Peyer's patch (tissue), 4 donors: ENCODE measurements around the gene EDN1. TPM values are rescaled to one million over a fixed set of nuclear protein-coding genes. Genes with fewer than 3 reads are reported as not detected.

ENCODE experiments used
- DNase-seq, 3 donors: peaks; one replicate each; pipeline ENCODE4 v3.0.0-alpha.2; 2017 to 2019
- H3K27ac ChIP-seq, 4 donors: fragments of 200-600 bp; sonication (generic); one replicate each; pipeline ENCODE4 v1.5.1; 2016 to 2019
- H3K27me3 ChIP-seq, 2 donors: fragments of 200-600 bp; sonication (generic); one replicate each; pipeline ENCODE4 v1.5.1; 2019
- H3K36me3 ChIP-seq, 3 donors: fragments of 200-600 bp; sonication (generic); one replicate each; pipeline ENCODE4 v1.5.1; 2016 to 2019
- H3K4me1 ChIP-seq, 4 donors: fragments of 200-600 bp; sonication (generic); one replicate each; pipeline ENCODE4 v1.5.1; 2016 to 2019
- H3K4me3 ChIP-seq, 4 donors: fragments of 200-600 bp; sonication (generic); 1 replicate in 3 of 4; 2 replicates in 1 of 4; pipeline ENCODE4 v1.5.1; 2016 to 2019; ENCODE audit warnings: mild to moderate bottlenecking in 1 of 4
- H3K9me3 ChIP-seq, 4 donors: fragments of 200-600 bp; sonication (generic); one replicate each; pipeline ENCODE4 v1.5.1; 2016 to 2019; ENCODE audit warnings: mild to moderate bottlenecking in 1 of 4
- CTCF ChIP-seq, 6 experiments: fragments of 450-650 bp in 4 of 6; fragments of 200-600 bp in 2 of 6; sonication (generic) in 1 of 6; IDR thresholded peaks; one replicate each; pipeline ENCODE4 v1.5.1; 2017 to 2019; ENCODE audit warnings: antibody characterized with exemption in 6 of 6, mild to moderate bottlenecking in 3 of 6, moderate library complexity in 1 of 6
- POLR2A ChIP-seq, 2 donors: fragments of 450-650 bp; IDR thresholded peaks; one replicate each; pipeline ENCODE4 v1.5.1; 2017; ENCODE audit warnings: antibody characterized with exemption in 2 of 2, mild to moderate bottlenecking in 2 of 2, moderate library complexity in 2 of 2
- total RNA-seq, 4 donors: library from RNA; depleted of rRNA; stranded (reverse); fragments of >200 nt; gene quantifications; one replicate each; pipeline ENCODE4 v1.1.0, GENCODE V29; 2016

The EDN1 gene
- total RNA-seq, 4 donors from 2014 or later: 5.8 to 19.0 (median 13.5) TPM

GRCh38 chr6:12264671-12265070, 25.5 kb upstream of the EDN1 start:
- DNase-seq: no peak
- H3K4me1 ChIP-seq: peaks cover 0 to 9% (median 0%) of the 10 kb centered on the region in 4 donors
- H3K27me3 ChIP-seq: no peaks in the 10 kb centered on the region
- no peak for TF ChIP-seq POLR2A (IDR thresholded peaks at IDR 0.05)
- no peak for TF ChIP-seq CTCF (IDR thresholded peaks at IDR 0.05)
- H3K9me3 ChIP-seq: no peaks in the 10 kb centered on the region
- H3K4me3 ChIP-seq: no peak overlapping the region
- no peaks in the 10 kb centered on the region for H3K36me3 ChIP-seq
- no peak overlapping the region for H3K27ac ChIP-seq

DNA sequence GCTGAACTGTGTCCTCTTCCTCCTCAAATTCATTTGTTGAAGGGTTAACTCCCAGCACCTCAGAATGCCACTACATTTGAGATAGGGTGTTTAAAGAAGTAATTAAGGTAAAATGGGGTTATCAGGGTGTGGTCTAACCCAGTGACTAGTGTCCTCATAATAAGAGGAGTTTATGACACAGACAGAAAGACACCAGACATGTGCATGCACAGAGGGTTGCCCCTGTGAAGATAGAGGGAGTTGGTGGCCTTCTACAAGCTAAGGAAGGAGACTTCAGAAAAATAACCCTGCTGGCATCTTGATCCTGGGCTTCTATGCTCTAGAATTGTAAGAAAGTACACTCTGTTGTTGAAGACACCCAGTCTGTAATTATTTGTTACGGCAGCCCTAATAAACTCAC, 24.9 kb upstream of the EDN1 start:
- Histone ChIP-seq H3K27me3 (no peaks in the 10 kb centered on the region), H3K9me3 (no peaks in the 10 kb centered on the region), H3K27ac (no peak overlapping the region), H3K4me3 (no peak overlapping the region), H3K4me1 (peaks cover 0 to 9% (median 0%) of the 10 kb centered on the region in 4 donors), H3K36me3 (no peaks in the 10 kb centered on the region)
- no peak for DNase-seq
- TF ChIP-seq POLR2A (IDR thresholded peaks at IDR 0.05) (no peak), CTCF (IDR thresholded peaks at IDR 0.05) (no peak)

DNA sequence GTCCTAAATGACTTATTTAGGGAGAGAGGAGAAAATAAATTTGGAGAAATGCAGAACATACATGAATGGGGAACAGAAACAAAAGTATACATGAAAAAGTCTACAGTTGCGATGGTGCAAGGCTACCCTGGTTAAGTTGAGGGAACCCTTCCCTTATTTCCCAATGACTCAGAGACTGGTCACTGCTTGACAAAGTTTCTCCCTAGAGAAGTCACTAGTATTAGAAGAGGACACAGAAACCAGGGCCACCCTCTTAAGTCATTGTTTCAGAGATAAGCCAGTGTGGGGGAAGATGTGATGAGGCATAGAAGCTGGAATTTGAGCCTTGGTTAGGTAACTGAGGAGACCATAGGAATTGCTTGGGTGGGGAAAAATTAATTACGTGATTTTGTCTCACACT, 24.4 kb upstream of the EDN1 start:
- TF ChIP-seq POLR2A (IDR thresholded peaks at IDR 0.05): no peak
- no peak for TF ChIP-seq CTCF (IDR thresholded peaks at IDR 0.05)
- no peak overlapping the region for H3K27ac ChIP-seq
- DNase-seq: no peak
- no peaks in the 10 kb centered on the region for H3K36me3 ChIP-seq
- no peaks in the 10 kb centered on the region for H3K27me3 ChIP-seq
- no peaks in the 10 kb centered on the region for H3K9me3 ChIP-seq
- peaks cover 0 to 9% (median 0%) of the 10 kb centered on the region in 4 donors for H3K4me1 ChIP-seq
- no peak overlapping the region for H3K4me3 ChIP-seq

DNA sequence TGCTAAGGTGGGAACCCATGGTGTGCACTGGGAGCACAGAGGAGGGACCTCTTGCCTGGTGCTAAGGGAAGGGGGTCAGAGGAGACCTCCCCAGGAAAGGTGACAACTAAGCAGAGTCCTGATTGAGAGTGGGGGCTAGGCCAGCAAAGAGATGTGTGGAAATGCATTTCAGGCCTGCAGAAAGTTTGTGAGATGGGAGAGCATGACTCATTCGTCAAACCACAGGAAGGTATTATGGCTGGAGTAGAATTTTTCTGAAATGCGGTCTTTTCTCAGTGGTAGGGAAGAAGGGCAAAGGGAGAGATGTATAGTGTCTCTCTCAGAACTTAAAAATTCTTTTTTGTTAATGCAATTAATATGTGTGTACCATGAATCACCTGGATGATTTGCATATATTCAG, 23.6 kb upstream of the EDN1 start:
- no peak for DNase-seq
- H3K9me3 ChIP-seq: no peaks in the 10 kb centered on the region
- H3K36me3 ChIP-seq: no peaks in the 10 kb centered on the region
- no peak overlapping the region for H3K4me3 ChIP-seq
- no peaks in the 10 kb centered on the region for H3K27me3 ChIP-seq
- no peak overlapping the region for H3K27ac ChIP-seq
- H3K4me1 ChIP-seq: peaks cover 0 to 9% (median 0%) of the 10 kb centered on the region in 4 donors
- TF ChIP-seq CTCF (IDR thresholded peaks at IDR 0.05) (no peak), POLR2A (IDR thresholded peaks at IDR 0.05) (no peak)

DNA sequence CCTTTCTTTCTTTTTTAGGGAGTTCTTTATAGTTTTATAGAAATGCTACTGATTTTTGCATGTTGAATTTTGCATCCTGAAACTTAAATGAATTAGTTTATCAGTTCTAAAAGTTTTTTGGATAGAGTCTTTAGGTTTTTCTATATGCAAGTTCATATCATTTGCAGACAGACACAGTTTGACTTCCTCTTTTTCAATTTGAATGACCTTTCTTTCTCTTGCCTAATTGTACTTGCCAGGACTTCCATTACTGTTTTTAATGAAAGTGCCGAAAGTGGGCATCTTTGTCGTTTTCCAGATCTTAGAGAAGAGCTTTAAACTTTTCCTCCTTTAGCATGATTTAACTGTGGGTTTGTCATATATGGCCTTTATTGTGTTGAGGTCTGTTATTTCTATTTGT, 21.1 kb upstream of the EDN1 start:
- Histone ChIP-seq H3K27ac (no peak overlapping the region), H3K27me3 (no peaks in the 10 kb centered on the region), H3K36me3 (no peaks in the 10 kb centered on the region), H3K4me3 (no peak overlapping the region), H3K4me1 (peaks cover 0 to 9% (median 0%) of the 10 kb centered on the region in 4 donors), H3K9me3 (no peaks in the 10 kb centered on the region)
- TF ChIP-seq CTCF (IDR thresholded peaks at IDR 0.05): no peak
- TF ChIP-seq POLR2A (IDR thresholded peaks at IDR 0.05): no peak
- DNase-seq: no peak
